ENCODE measurements around the gene GPR183.

Gene GPR183

GRCh38 chr13:99289271-99289670 is 17.9 kb downstream of the GPR183 start:
- Histone ChIP-seq H3K4me3 (ENCODE audit: low read depth, low read length) (no peak overlapping the region), H4K12ac (ENCODE audit: low read depth, low read length) (no peak overlapping the region), H3K36me3 (ENCODE audit: control insufficient read depth in 1 of 2, insufficient read depth in 2 of 2, low read length in 2 of 2) (peaks cover 0 to 1% of the 10 kb centered on the region in 2 experiments), H2BK120ac (ENCODE audit: insufficient read depth, low read length, poor library complexity) (no peak overlapping the region), H3K9me3 (ENCODE audit: insufficient read depth, low read depth, low read length) (peaks cover 2% of the 10 kb centered on the region), H4K91ac (ENCODE audit: low read depth, low read length) (no peak overlapping the region), H2AFZ (ENCODE audit: insufficient read depth, low read length, poor library complexity) (no peak overlapping the region), H3K4me2 (ENCODE audit: low read length) (no peak overlapping the region), H4K8ac (ENCODE audit: low read depth, low read length) (no peak overlapping the region), H3K4me1 (ENCODE audit: control insufficient read depth in 1 of 2, insufficient read depth in 2 of 2, low read length in 2 of 2) (no peaks in the 10 kb centered on the region), H3K27ac (ENCODE audit: low read depth, low read length) (no peak overlapping the region), H3K27me3 (ENCODE audit: insufficient read depth, low read length) (no peaks in the 10 kb centered on the region), H3K79me1 (ENCODE audit: low read length) (no peaks in the 10 kb centered on the region), H3K14ac (ENCODE audit: low read length) (no peak overlapping the region), H2BK5ac (ENCODE audit: low read depth, low read length, poor library complexity) (no peak overlapping the region), H2BK12ac (ENCODE audit: low read length) (no peak overlapping the region), H3K9ac (ENCODE audit: low read length) (no peak overlapping the region), H3K23ac (ENCODE audit: low read length) (no peak overlapping the region), H3K18ac (ENCODE audit: low read length) (no peak overlapping the region), H3K4ac (ENCODE audit: low read depth, low read length) (no peak overlapping the region), H3K79me2 (ENCODE audit: control insufficient read depth, insufficient read depth, low read length, poor library complexity) (no peaks in the 10 kb centered on the region), H2AK5ac (ENCODE audit: low read length) (no peak overlapping the region)
- DNase-seq = no peak
- no CpG with 5 or more reads among the region's 2 CpGs for WGBS (ENCODE audit: extremely low coverage, insufficient coverage, insufficient read length)

- H3K4ac ChIP-seq (ENCODE audit: low read depth, low read length) = no peak overlapping the region
- no peak overlapping the region for H2BK5ac ChIP-seq (ENCODE audit: low read depth, low read length, poor library complexity)
- H3K4me3 ChIP-seq (ENCODE audit: low read depth, low read length) = no peak overlapping the region
- H3K4me1 ChIP-seq (ENCODE audit: control insufficient read depth in 1 of 2, insufficient read depth in 2 of 2, low read length in 2 of 2) = no peaks in the 10 kb centered on the region
- H2AFZ ChIP-seq (ENCODE audit: insufficient read depth, low read length, poor library complexity) = no peak overlapping the region
- no peak overlapping the region for H2BK12ac ChIP-seq (ENCODE audit: low read length)
- H3K23ac ChIP-seq (ENCODE audit: low read length) = no peak overlapping the region
- H3K9me3 ChIP-seq (ENCODE audit: insufficient read depth, low read depth, low read length) = peaks cover 2% of the 10 kb centered on the region
- H3K27me3 ChIP-seq (ENCODE audit: insufficient read depth, low read length) = no peaks in the 10 kb centered on the region
- WGBS (ENCODE audit: extremely low coverage, insufficient coverage, insufficient read length) = no CpG with 5 or more reads among the region's 2 CpGs
- no peak overlapping the region for H2AK5ac ChIP-seq (ENCODE audit: low read length)
- no peak overlapping the region for H4K91ac ChIP-seq (ENCODE audit: low read depth, low read length)
- H3K79me1 ChIP-seq (ENCODE audit: low read length) = no peaks in the 10 kb centered on the region
- no peak overlapping the region for H3K27ac ChIP-seq (ENCODE audit: low read depth, low read length)
- peaks cover 0 to 1% of the 10 kb centered on the region in 2 experiments for H3K36me3 ChIP-seq (ENCODE audit: control insufficient read depth in 1 of 2, insufficient read depth in 2 of 2, low read length in 2 of 2)
- H3K18ac ChIP-seq (ENCODE audit: low read length) = no peak overlapping the region
- no peak overlapping the region for H3K14ac ChIP-seq (ENCODE audit: low read length)
- no peaks in the 10 kb centered on the region for H3K79me2 ChIP-seq (ENCODE audit: control insufficient read depth, insufficient read depth, low read length, poor library complexity)
- no peak overlapping the region for H3K9ac ChIP-seq (ENCODE audit: low read length)
- H4K12ac ChIP-seq (ENCODE audit: low read depth, low read length) = no peak overlapping the region
- H4K8ac ChIP-seq (ENCODE audit: low read depth, low read length) = no peak overlapping the region
- no peak overlapping the region for H3K4me2 ChIP-seq (ENCODE audit: low read length)
- no peak overlapping the region for H2BK120ac ChIP-seq (ENCODE audit: insufficient read depth, low read length, poor library complexity)
- DNase-seq = no peak
These were observed 19.1 kb downstream of the GPR183 start for GRCh38 chr13:99288089-99288488.

DNA sequence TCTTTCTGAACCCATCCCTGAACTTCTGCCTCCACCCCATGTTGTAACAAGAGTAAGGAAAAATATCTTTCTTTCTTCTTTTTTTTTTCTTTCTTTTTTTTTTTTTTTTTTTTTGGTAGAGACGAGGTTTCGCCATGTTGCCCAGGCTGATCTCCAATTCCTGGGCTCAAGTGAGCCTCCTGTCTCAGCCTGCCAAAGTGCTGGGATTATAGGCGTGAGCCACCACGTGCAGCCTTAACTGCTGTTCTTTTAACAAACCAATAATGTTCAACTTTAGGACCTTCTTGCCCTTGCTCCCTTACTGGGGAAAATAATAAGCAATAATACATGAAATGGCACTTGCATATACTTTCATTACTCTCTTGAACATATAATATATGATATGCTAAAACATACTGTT is 19.6 kb downstream of the GPR183 start:
- Histone ChIP-seq H3K4me1 (ENCODE audit: control insufficient read depth in 1 of 2, insufficient read depth in 2 of 2, low read length in 2 of 2) (no peaks in the 10 kb centered on the region), H3K9me3 (ENCODE audit: insufficient read depth, low read depth, low read length) (peaks cover 2% of the 10 kb centered on the region)
- no CpG with 5 or more reads among the region's 4 CpGs for WGBS (ENCODE audit: extremely low coverage, insufficient coverage, insufficient read length)

GRCh38 chr13:99285432-99286182 is 21.6 kb downstream of the GPR183 start:
- WGBS (ENCODE audit: extremely low coverage, insufficient coverage, insufficient read length) = no CpG with 5 or more reads among the region's 10 CpGs
- no peak overlapping the region for H3K4me3 ChIP-seq (ENCODE audit: low read depth, low read length)
- peaks cover 2% of the 10 kb centered on the region for H3K9me3 ChIP-seq (ENCODE audit: insufficient read depth, low read depth, low read length)
- no peak overlapping the region for H3K4ac ChIP-seq (ENCODE audit: low read depth, low read length)
- H4K91ac ChIP-seq (ENCODE audit: low read depth, low read length) = no peak overlapping the region
- H2BK120ac ChIP-seq (ENCODE audit: insufficient read depth, low read length, poor library complexity) = no peak overlapping the region
- no peak overlapping the region for H2AFZ ChIP-seq (ENCODE audit: insufficient read depth, low read length, poor library complexity)
- no peak overlapping the region for H2BK12ac ChIP-seq (ENCODE audit: low read length)
- H3K27me3 ChIP-seq (ENCODE audit: insufficient read depth, low read length) = no peaks in the 10 kb centered on the region
- H3K4me2 ChIP-seq (ENCODE audit: low read length) = no peak overlapping the region
- peaks cover 0 to 3% of the 10 kb centered on the region in 2 experiments for H3K36me3 ChIP-seq (ENCODE audit: control insufficient read depth in 1 of 2, insufficient read depth in 2 of 2, low read length in 2 of 2)
- DNase-seq = no peak
- H3K79me2 ChIP-seq (ENCODE audit: control insufficient read depth, insufficient read depth, low read length, poor library complexity) = no peaks in the 10 kb centered on the region
- H2AK5ac ChIP-seq (ENCODE audit: low read length) = no peak overlapping the region
- no peak overlapping the region for H3K23ac ChIP-seq (ENCODE audit: low read length)
- H3K9ac ChIP-seq (ENCODE audit: low read length) = no peak overlapping the region
- H2BK5ac ChIP-seq (ENCODE audit: low read depth, low read length, poor library complexity) = no peak overlapping the region
- H3K79me1 ChIP-seq (ENCODE audit: low read length) = no peaks in the 10 kb centered on the region
- H4K8ac ChIP-seq (ENCODE audit: low read depth, low read length) = no peak overlapping the region
- H4K12ac ChIP-seq (ENCODE audit: low read depth, low read length) = no peak overlapping the region
- H3K18ac ChIP-seq (ENCODE audit: low read length) = no peak overlapping the region
- H3K14ac ChIP-seq (ENCODE audit: low read length) = no peak overlapping the region
- H3K4me1 ChIP-seq (ENCODE audit: control insufficient read depth in 1 of 2, insufficient read depth in 2 of 2, low read length in 2 of 2) = no peaks in the 10 kb centered on the region
- H3K27ac ChIP-seq (ENCODE audit: low read depth, low read length) = no peak overlapping the region

More for the DNA sequence above, 19.6 kb downstream of the GPR183 start:
- Histone ChIP-seq H2AK5ac (ENCODE audit: low read length) (no peak overlapping the region), H3K23ac (ENCODE audit: low read length) (no peak overlapping the region), H4K91ac (ENCODE audit: low read depth, low read length) (no peak overlapping the region), H3K18ac (ENCODE audit: low read length) (no peak overlapping the region), H3K14ac (ENCODE audit: low read length) (no peak overlapping the region), H3K79me1 (ENCODE audit: low read length) (no peaks in the 10 kb centered on the region), H3K9ac (ENCODE audit: low read length) (no peak overlapping the region), H3K4me3 (ENCODE audit: low read depth, low read length) (no peak overlapping the region), H2AFZ (ENCODE audit: insufficient read depth, low read length, poor library complexity) (no peak overlapping the region), H3K27ac (ENCODE audit: low read depth, low read length) (no peak overlapping the region), H2BK120ac (ENCODE audit: insufficient read depth, low read length, poor library complexity) (no peak overlapping the region), H3K79me2 (ENCODE audit: control insufficient read depth, insufficient read depth, low read length, poor library complexity) (no peaks in the 10 kb centered on the region), H3K27me3 (ENCODE audit: insufficient read depth, low read length) (no peaks in the 10 kb centered on the region), H3K4me2 (ENCODE audit: low read length) (no peak overlapping the region), H3K4ac (ENCODE audit: low read depth, low read length) (no peak overlapping the region), H3K36me3 (ENCODE audit: control insufficient read depth in 1 of 2, insufficient read depth in 2 of 2, low read length in 2 of 2) (peaks cover 0 to 1% of the 10 kb centered on the region in 2 experiments), H2BK5ac (ENCODE audit: low read depth, low read length, poor library complexity) (no peak overlapping the region), H2BK12ac (ENCODE audit: low read length) (no peak overlapping the region), H4K8ac (ENCODE audit: low read depth, low read length) (no peak overlapping the region), H4K12ac (ENCODE audit: low read depth, low read length) (no peak overlapping the region)
- no peak for DNase-seq

Data from trophoblast cell (in vitro differentiated cells and primary cell).